T-helper 17 cell (primary cell): Measurements from ENCODE around the gene RNF166. TPM values are rescaled to one million over a fixed set of nuclear protein-coding genes. Genes with fewer than 3 reads are reported as not detected.

Experiments
- ATAC-seq: fragments of 150-1000 bp; cut with Tn5 transposase; 2 replicates; pipeline ENCODE4 v1.10.0; 2021; ENCODE audit warnings: mild to moderate bottlenecking, moderate library complexity
- DNase-seq, 3 donors: peaks; one replicate each; pipeline versions ENCODE4 v3.0.0 to v3.0.0-alpha.2; 2020 to 2021
- H3K9me3 ChIP-seq: one replicate; pipeline ENCODE4 v1.7.0; 2013; ENCODE audit warnings: low read length, mild to moderate bottlenecking; ENCODE audit not compliant: control insufficient read depth, poor library complexity, severe bottlenecking
- H3K27ac Mint-ChIP-seq: one replicate; pipeline ENCODE4 v1.8.0; 2022; ENCODE audit warnings: mild to moderate bottlenecking, moderate library complexity, mixed read lengths
- H3K27me3 Mint-ChIP-seq: one replicate; pipeline ENCODE4 v1.8.0; 2022; ENCODE audit warnings: mixed read lengths
- H3K36me3 Mint-ChIP-seq: one replicate; pipeline ENCODE4 v1.8.0; 2022; ENCODE audit warnings: low read depth, mixed read lengths
- H3K4me1 Mint-ChIP-seq: one replicate; pipeline ENCODE4 v1.8.0; 2022; ENCODE audit warnings: mild to moderate bottlenecking, mixed read lengths
- H3K4me3 Mint-ChIP-seq: one replicate; pipeline ENCODE4 v1.8.0; 2022; ENCODE audit warnings: mild to moderate bottlenecking, moderate library complexity, mixed read lengths
- total RNA-seq, 4 donors: library from RNA in 2 of 4; stranded (reverse) in 2 of 4; gene quantifications; one replicate each; pipeline ENCODE4 v1.2.3 and lab custom pipeline; 2022 to 2026

RNF166 gene
- total RNA-seq, 2 donors from 2014 or later, result 235 to 398 TPM

- DNase-seq (no peak), ATAC-seq (no peak)
- H3K27me3 Mint-ChIP-seq, result no peaks in the 10 kb centered on the region
- H3K36me3 Mint-ChIP-seq, result peaks cover 3% of the 10 kb centered on the region
- no peaks in the 10 kb centered on the region for H3K9me3 ChIP-seq
- H3K27ac Mint-ChIP-seq, result no peak overlapping the region
- peaks cover 10% of the 10 kb centered on the region for H3K4me1 Mint-ChIP-seq
- H3K4me3 Mint-ChIP-seq, result no peak overlapping the region
Measured at GRCh38 chr16:88655733-88656281, 50.4 kb downstream of the RNF166 start.

DNA sequence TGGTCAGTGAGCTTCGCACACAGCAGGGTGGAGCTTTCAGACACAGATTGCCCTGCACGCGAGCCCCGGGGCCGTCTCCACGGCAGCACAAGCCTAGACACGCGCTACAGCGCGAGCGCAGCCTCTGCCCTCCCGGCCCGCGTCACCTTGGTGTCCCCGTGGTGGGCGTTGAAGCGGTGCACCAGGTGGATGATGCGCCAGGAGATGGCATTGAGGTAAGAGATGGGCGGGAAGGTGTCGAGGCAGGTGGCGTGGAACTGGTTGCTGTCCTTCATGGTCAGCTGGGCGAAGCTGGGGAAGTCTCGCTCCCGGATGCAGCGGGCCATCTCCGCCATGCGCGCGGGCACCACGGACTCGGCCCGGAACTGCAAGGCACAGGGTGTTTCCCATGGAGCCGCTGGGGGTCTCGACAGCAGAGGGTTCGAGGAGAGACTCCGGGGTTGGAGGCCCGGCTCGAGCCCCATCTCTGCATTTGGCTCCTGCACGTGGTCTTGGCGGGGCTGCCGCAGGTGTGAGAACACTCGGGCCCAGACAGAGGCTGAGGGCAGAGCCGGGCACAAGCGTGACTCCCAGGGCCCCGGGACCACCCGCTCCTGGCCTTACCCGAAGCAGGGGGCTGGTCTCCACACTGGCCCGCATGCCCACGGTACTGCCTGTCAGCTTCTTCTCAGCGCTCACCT lies 51.0 kb downstream of the RNF166 start:
- H3K4me3 Mint-ChIP-seq, result no peak overlapping the region
- ATAC-seq (no peak), DNase-seq (no peak)
- no peaks in the 10 kb centered on the region for H3K27me3 Mint-ChIP-seq
- peaks cover 3% of the 10 kb centered on the region for H3K36me3 Mint-ChIP-seq
- H3K27ac Mint-ChIP-seq, result peak overlapping the region; percentile 53
- H3K9me3 ChIP-seq, result no peaks in the 10 kb centered on the region
- H3K4me1 Mint-ChIP-seq, result peaks cover 10% of the 10 kb centered on the region

- no peaks in the 10 kb centered on the region for H3K27me3 Mint-ChIP-seq
- H3K4me1 Mint-ChIP-seq, result peaks cover 11% of the 10 kb centered on the region
- no peaks in the 10 kb centered on the region for H3K9me3 ChIP-seq
- ATAC-seq (no peak), DNase-seq (no peak)
- H3K4me3 Mint-ChIP-seq, result no peak overlapping the region
- peak overlapping the region; percentile 53 for H3K27ac Mint-ChIP-seq
- H3K36me3 Mint-ChIP-seq, result peaks cover 3% of the 10 kb centered on the region
Measured at GRCh38 chr16:88654363-88655052, 51.7 kb downstream of the RNF166 start.

DNA sequence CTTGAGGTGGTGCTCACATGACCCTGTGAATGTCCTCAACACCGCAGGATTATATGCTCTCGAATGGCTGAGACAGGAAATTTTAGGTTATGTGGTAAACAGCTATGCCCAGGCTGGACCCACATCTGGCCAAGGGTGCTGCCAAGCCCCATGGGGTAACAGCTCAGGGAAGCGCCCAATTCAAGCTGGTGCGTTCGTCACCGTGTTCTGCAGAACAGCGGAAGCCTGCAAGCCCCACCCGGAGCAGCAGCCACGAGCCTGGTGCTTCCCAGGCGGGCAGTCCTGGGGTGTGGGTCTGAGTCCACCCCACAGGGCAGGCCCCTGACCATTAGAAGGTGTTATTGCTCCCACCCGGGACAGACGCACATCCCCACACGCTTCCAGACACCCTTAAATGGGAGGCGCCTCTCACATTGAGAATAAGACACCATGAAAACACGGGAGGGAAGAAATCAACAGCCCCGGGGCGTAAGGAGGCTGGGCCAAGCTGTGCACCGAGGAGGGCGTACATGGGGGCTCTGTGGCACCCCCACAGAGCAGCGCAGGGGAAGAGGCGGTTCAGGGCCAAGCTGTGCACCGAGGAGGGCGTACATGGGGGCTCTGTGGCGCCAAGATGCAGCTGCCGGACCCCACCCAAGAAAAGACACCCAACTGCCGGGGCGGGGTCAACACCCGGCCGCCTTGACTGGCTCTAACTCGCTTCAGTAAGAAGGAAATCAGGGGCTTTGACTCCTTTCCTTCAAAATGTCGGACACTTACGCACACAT lies 52.4 kb downstream of the RNF166 start:
- H3K36me3 Mint-ChIP-seq, result peaks cover 3% of the 10 kb centered on the region
- DNase-seq (no peak), ATAC-seq (no peak)
- peaks cover 14% of the 10 kb centered on the region for H3K4me1 Mint-ChIP-seq
- no peaks in the 10 kb centered on the region for H3K9me3 ChIP-seq
- no peak overlapping the region for H3K4me3 Mint-ChIP-seq
- H3K27ac Mint-ChIP-seq, result peak overlapping the region; percentile 34
- H3K27me3 Mint-ChIP-seq, result no peaks in the 10 kb centered on the region

DNA sequence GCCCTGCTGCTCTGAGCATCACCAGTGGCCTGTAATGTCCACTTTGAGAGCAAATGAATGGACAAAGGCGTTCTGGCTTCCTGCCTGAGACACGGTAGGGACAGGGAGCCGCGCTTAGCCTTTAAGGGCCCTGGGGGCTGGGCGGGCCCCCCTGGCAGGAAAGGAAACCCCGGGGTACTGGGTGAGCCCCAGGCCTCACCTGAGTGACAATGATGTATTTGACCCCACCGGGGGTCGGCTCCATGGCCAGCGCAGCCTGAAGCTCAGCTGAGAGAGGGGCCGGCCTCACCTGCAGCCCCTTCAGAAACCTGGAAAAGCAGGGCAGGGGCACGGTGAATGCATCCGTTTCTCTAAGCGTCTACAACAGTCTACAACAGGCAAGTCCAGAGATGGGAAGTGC lies 53.1 kb downstream of the RNF166 start:
- peak overlapping the region; percentile 34 for H3K27ac Mint-ChIP-seq
- H3K27me3 Mint-ChIP-seq, result no peaks in the 10 kb centered on the region
- H3K9me3 ChIP-seq, result no peaks in the 10 kb centered on the region
- H3K4me3 Mint-ChIP-seq, result no peak overlapping the region
- DNase-seq (no peak), ATAC-seq (no peak)
- peaks cover 14% of the 10 kb centered on the region for H3K4me1 Mint-ChIP-seq
- peaks cover 3% of the 10 kb centered on the region for H3K36me3 Mint-ChIP-seq

DNA sequence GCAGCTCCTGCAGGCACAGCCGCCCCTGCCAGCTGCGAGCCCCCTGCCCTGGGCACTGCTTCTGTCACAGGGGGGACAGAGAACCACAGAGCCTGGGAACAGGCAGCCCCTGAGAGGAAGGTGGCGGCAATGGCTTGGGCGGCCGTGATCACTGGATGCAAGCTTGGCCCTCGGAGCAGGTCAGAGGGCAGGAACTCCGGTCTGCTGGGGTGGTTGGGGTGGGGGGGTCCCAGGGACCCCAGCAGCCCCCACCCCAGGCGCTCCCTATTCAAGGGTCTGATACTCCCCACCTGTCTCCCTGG lies 53.5 kb downstream of the RNF166 start:
- Mint-ChIP-seq H3K27me3 (no peaks in the 10 kb centered on the region), H3K4me3 (no peak overlapping the region), H3K4me1 (peaks cover 14% of the 10 kb centered on the region), H3K36me3 (peaks cover 3% of the 10 kb centered on the region), H3K27ac (no peak overlapping the region)
- no peaks in the 10 kb centered on the region for H3K9me3 ChIP-seq
- DNase-seq, result no peak
- no peak for ATAC-seq

GRCh38 chr16:88651989-88652761 lies 54.0 kb downstream of the RNF166 start:
- Mint-ChIP-seq H3K36me3 (peaks cover 3% of the 10 kb centered on the region), H3K4me1 (peaks cover 14% of the 10 kb centered on the region), H3K27ac (peak overlapping the region; percentile 89), H3K27me3 (no peaks in the 10 kb centered on the region), H3K4me3 (peak overlapping the region; percentile 92)
- DNase-seq, result no peak
- ATAC-seq, result no peak
- H3K9me3 ChIP-seq, result no peaks in the 10 kb centered on the region

DNA sequence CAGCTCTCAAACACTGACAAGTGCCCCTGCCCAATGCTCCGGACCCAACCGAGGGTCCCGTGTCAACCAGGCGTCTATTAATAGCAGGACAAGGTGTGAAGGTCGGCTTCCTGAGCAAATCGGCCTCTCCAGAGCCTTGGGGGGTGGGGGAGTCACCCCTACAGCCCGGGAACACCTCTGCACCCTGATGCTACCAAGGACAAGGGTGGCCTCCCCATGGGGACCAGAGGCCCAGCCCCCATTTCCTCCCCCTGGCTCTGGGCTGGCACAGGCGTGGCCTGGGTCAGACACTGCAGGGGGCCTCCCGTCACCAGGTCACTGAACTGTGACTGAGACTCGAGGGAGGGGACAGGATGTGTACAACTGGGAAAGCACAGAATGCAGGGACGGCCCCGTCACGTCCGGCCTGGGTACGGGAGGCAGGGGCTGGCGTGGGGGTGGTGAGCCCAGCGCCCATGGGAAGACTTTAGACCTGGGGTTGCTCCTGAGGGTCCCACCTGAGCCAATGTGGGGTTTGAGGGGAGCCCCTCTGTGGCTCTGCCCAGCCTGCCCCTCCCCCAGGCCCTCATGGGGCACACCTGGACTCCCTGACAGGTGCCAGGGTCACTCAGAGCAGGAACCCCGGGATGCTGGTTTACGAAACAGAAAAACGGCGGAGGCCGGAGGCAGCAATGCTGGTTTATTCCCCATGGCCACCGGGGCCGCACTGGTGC lies 54.8 kb downstream of the RNF166 start:
- H3K9me3 ChIP-seq, result no peaks in the 10 kb centered on the region
- peak overlapping the region; percentile 92 for H3K4me3 Mint-ChIP-seq
- ATAC-seq, result peak; percentile 76
- DNase-seq, result peak; percentile 52 to 61 (median 56)
- H3K4me1 Mint-ChIP-seq, result peaks cover 14% of the 10 kb centered on the region
- H3K36me3 Mint-ChIP-seq, result peaks cover 3% of the 10 kb centered on the region
- no peaks in the 10 kb centered on the region for H3K27me3 Mint-ChIP-seq
- H3K27ac Mint-ChIP-seq, result peak overlapping the region; percentile 89

- Mint-ChIP-seq H3K27ac (peak within 1 kb of the TSS; percentile 89), H3K27me3 (no peaks in the 10 kb centered on the region), H3K4me3 (peak within 1 kb of the TSS; percentile 92), H3K36me3 (peaks cover 3% of the 10 kb centered on the region), H3K4me1 (peaks cover 14% of the 10 kb centered on the region)
- peak; percentile 74 to 78 (median 77) for DNase-seq
- H3K9me3 ChIP-seq, result no peaks in the 10 kb centered on the region
- peak; percentile 88 for ATAC-seq
Measured at GRCh38 chr16:88650749-88651275, 55.4 kb downstream of the RNF166 start, which contains the start of gene CYBA. TSS of gene CYBA (minus strand) at chr16:88651053. CDS start at chr16:88651013, 40 bp downstream.

- Mint-ChIP-seq H3K27me3 (no peaks in the 10 kb centered on the region), H3K27ac (peak overlapping the region; percentile 89), H3K4me1 (peaks cover 16% of the 10 kb centered on the region), H3K36me3 (peaks cover 2% of the 10 kb centered on the region), H3K4me3 (peak overlapping the region; percentile 92)
- H3K9me3 ChIP-seq, result no peaks in the 10 kb centered on the region
- ATAC-seq, result peak; percentile 16
- no peak for DNase-seq
Measured at GRCh38 chr16:88649924-88650748, 56.1 kb downstream of the RNF166 start.

- H3K9me3 ChIP-seq, result no peaks in the 10 kb centered on the region
- no peak for ATAC-seq
- Mint-ChIP-seq H3K36me3 (no peaks in the 10 kb centered on the region), H3K27me3 (no peaks in the 10 kb centered on the region), H3K4me3 (peak overlapping the region; percentile 92), H3K4me1 (peaks cover 23% of the 10 kb centered on the region), H3K27ac (peak overlapping the region; percentile 89)
- no peak for DNase-seq
Measured at GRCh38 chr16:88649195-88649923, 56.8 kb downstream of the RNF166 start.
